Ishikawa (cell line): ENCODE results near the gene TMPRSS6.

Experiments
- CEBPB ChIP-seq: IDR thresholded peaks from 2 replicates; pipeline ENCODE4 v1.6.1; 2012
- EGR1 ChIP-seq: IDR thresholded peaks from 2 replicates; pipeline ENCODE4 v1.6.1; 2012
- EP300 ChIP-seq: IDR thresholded peaks from 2 replicates; pipeline ENCODE4 v1.6.1; 2012; ENCODE audit warnings: borderline replicate concordance
- RAD21 ChIP-seq: IDR thresholded peaks from 2 replicates; pipeline ENCODE4 v1.6.1; 2012; ENCODE audit warnings: low read depth
- REST ChIP-seq: IDR thresholded peaks from 2 replicates; pipeline ENCODE4 v1.6.1; 2012; ENCODE audit warnings: low read depth, mild to moderate bottlenecking
- TAF1 ChIP-seq: IDR thresholded peaks from 2 replicates; pipeline ENCODE4 v1.6.1; 2012; ENCODE audit warnings: low read depth, mild to moderate bottlenecking
- TEAD4 ChIP-seq: IDR thresholded peaks from 2 replicates; pipeline ENCODE4 v1.6.1; 2012
- USF1 ChIP-seq: IDR thresholded peaks from 2 replicates; pipeline ENCODE4 v1.6.1; 2012
- YY1 ChIP-seq: IDR thresholded peaks from 2 replicates; pipeline ENCODE4 v1.6.1; 2012; ENCODE audit warnings: low read depth
- TF ChIP-seq, protein P1 (sequence below): IDR thresholded peaks from 2 replicates; pipeline ENCODE4 v1.6.1; 2012

DNA sequence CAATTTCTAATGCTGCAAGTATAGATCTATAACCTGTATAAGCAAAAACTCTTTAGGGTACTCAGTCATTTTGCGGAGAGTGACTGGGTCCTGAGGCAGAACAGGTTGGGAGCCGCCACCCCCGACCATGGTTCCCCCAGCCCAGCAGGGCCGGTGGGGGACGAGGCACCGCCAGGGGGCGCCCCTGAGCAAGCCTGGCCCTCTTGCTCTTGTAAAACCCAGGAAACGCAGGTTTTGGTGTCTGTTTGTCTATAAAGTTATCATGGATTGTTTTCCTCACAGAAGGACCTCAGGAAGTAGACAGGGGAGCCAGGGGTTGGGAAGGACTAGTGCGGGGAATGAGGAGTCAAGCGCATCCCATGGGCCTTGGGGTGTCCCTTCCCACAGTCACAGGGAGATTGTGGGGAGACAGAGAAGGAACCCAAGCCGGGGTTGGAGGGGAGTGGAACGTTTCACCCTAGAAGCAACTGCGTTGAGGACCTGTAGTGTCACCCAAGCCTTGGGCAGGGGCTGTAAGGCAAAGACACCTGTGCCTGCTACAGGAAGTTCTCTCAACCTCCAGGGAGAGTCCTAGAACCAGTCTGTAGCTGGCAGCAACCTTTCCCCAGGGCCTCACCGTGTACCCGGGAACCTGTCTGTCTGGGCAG is 31.6 kb downstream of the TMPRSS6 start:
- TF ChIP-seq TEAD4 (no peak), TAF1 (no peak), EP300 (no peak), RAD21 (peak; percentile 69), EGR1 (no peak), USF1 (no peak), YY1 (no peak), CEBPB (no peak), REST (no peak)
- TF ChIP-seq, protein P1, sequence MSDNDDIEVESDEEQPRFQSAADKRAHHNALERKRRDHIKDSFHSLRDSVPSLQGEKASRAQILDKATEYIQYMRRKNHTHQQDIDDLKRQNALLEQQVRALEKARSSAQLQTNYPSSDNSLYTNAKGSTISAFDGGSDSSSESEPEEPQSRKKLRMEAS: no peak
